ENCODE data around the gene DNASE2B. TPM values are rescaled to one million over a fixed set of nuclear protein-coding genes. Genes with fewer than 3 reads are reported as not detected.

The DNASE2B gene
- total and polyA plus RNA-seq, 8 donors: 0.15 to 0.59 (median 0.16) TPM; not detected in 4

DNA sequence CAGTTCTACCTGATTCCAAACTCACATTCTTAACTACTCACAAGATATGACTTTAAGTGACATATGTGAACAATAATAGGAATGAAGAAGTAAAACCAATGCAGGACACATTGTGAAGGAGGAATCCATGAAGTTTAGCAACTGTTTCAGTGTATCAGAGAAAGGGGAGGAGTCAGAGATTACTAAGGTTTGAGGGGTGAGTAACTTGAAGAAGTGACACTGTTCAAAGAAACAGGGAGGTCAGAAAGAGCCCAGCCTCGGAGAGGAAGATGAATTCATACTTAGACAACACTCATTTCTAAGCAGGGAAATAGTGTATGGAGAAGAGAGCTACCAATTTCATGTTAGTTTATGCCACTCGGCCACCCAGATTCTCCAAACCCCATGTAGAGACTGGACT lies 52.6 kb downstream of the DNASE2B start:
- no peak overlapping the region for H3K4me3 ChIP-seq
- no peaks in the 10 kb centered on the region for H3K27me3 ChIP-seq
- no peak for FAIRE-seq
- intact Hi-C loops (cut with DNase I): loop anchor here in 1 of 3 donors (10.0 kb wide), 1 partner anchor 314 kb away; no protein-coding TSS in a partner anchor
- DNase-seq: no peak
- no peaks in the 10 kb centered on the region for H3K4me1 ChIP-seq
- H3K27ac ChIP-seq: no peak overlapping the region
- no peak for ATAC-seq
- H3K36me3 ChIP-seq: no peaks in the 10 kb centered on the region
- TF ChIP-seq, protein P1, sequence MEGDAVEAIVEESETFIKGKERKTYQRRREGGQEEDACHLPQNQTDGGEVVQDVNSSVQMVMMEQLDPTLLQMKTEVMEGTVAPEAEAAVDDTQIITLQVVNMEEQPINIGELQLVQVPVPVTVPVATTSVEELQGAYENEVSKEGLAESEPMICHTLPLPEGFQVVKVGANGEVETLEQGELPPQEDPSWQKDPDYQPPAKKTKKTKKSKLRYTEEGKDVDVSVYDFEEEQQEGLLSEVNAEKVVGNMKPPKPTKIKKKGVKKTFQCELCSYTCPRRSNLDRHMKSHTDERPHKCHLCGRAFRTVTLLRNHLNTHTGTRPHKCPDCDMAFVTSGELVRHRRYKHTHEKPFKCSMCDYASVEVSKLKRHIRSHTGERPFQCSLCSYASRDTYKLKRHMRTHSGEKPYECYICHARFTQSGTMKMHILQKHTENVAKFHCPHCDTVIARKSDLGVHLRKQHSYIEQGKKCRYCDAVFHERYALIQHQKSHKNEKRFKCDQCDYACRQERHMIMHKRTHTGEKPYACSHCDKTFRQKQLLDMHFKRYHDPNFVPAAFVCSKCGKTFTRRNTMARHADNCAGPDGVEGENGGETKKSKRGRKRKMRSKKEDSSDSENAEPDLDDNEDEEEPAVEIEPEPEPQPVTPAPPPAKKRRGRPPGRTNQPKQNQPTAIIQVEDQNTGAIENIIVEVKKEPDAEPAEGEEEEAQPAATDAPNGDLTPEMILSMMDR (IDR thresholded peaks at IDR 0.05): no peak
- WGBS, 2 donors: 69 to 81% methylated on average over 2 of the region's 2 CpGs
- H3K9me3 ChIP-seq: no peaks in the 10 kb centered on the region

DNA sequence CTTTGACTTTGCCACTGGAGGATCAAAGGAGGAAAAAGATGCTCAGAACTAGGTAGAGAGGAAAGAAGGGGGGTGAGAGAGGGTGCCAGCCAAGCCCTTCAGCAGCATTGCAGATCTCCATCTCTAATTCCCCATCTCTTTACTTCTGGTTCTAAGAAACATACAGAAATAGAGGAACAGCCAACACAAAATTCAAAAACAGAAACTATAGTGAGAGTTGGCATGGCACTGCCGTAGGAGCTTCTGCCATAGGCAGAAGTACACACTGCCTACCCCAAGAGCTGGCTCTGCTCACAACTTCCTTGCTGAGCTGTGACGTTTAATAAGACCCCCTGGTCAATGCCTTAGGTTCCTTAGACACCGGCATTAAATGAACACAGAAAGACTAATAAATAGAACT lies 54.2 kb downstream of the DNASE2B start:
- H3K36me3 ChIP-seq: no peaks in the 10 kb centered on the region
- intact Hi-C loops (cut with DNase I): loop anchor here in 1 of 3 donors (10.0 kb wide), 1 partner anchor 312 kb away; no protein-coding TSS in a partner anchor
- no peaks in the 10 kb centered on the region for H3K9me3 ChIP-seq
- no peaks in the 10 kb centered on the region for H3K4me1 ChIP-seq
- no peak overlapping the region for H3K27ac ChIP-seq
- DNase-seq (no peak), FAIRE-seq (no peak), ATAC-seq (no peak)
- TF ChIP-seq, protein P1 (IDR thresholded peaks at IDR 0.05): no peak
- no peaks in the 10 kb centered on the region for H3K27me3 ChIP-seq
- H3K4me3 ChIP-seq: no peak overlapping the region
- WGBS, 2 donors: 63 to 64% methylated on average over 3 of the region's 3 CpGs

DNA sequence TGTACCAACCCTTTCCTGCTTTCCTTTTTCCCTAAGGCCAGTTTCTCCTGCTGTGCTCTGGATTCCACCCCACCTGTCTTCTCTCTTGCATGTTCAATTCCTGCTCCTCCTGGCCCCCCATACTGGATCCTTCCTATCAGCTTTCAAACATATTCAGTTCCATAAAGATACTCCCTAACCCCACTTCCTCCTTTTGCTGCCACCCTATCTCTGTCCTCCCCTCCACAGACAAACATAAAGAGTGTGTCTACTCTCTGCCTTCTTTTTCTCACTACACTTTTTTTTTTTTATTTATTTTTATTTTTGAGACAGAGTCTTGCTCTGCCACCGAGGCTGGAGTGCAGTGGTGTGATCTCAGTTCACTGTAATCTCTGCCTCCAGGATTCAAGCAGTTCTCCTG lies 63.8 kb downstream of the DNASE2B start:
- DNase-seq (no peak), FAIRE-seq (no peak), ATAC-seq (no peak)
- no peaks in the 10 kb centered on the region for H3K4me1 ChIP-seq
- H3K36me3 ChIP-seq: no peaks in the 10 kb centered on the region
- no peaks in the 10 kb centered on the region for H3K9me3 ChIP-seq
- H3K27ac ChIP-seq: no peak overlapping the region
- intact Hi-C loops (cut with DNase I): no loop called here
- 67 to 71% methylated on average over 1 of the region's 1 CpG for WGBS, 2 donors
- H3K27me3 ChIP-seq: no peaks in the 10 kb centered on the region
- TF ChIP-seq, protein P1 (IDR thresholded peaks at IDR 0.05): no peak
- H3K4me3 ChIP-seq: no peak overlapping the region

Other genes with a start within 250 kb of the DNASE2B start
- gene SAMD13, start 96.8 kb upstream of the DNASE2B start, total RNA-seq: 1 to 10 TPM in 1 of 6 donors, under 1 TPM in 5; 0.57 to 2.6 (median 0.66) TPM
- 1 to 10 TPM in 1 of 2 donors, under 1 TPM in 1; 0.65 to 1.3 TPM for gene SAMD13, start 96.8 kb upstream of the DNASE2B start, polyA plus RNA-seq
- gene RPF1, start 80.8 kb downstream of the DNASE2B start, total RNA-seq: 10 to 100 TPM in 4 of 6 donors, 1 to 10 TPM in 2; 7.2 to 14.1 (median 10.9) TPM
- 10 to 100 TPM; 10.1 to 23.3 TPM for gene RPF1, start 80.8 kb downstream of the DNASE2B start, polyA plus RNA-seq
- 1 to 10 TPM in 2 of 6 donors, under 1 TPM in 4; 0.16 to 1.4 (median 0.68) TPM for gene SPATA1, start 107.9 kb downstream of the DNASE2B start, total RNA-seq
- 1 to 10 TPM; 1.1 to 1.2 TPM for gene SPATA1, start 107.9 kb downstream of the DNASE2B start, polyA plus RNA-seq
- 10 to 100 TPM; 19.8 to 47.2 (median 32.0) TPM for gene GNG5, start 108.1 kb downstream of the DNASE2B start, total RNA-seq
- 10 to 100 TPM; 54.5 to 80.8 TPM for gene GNG5, start 108.1 kb downstream of the DNASE2B start, polyA plus RNA-seq
- gene CTBS, start 176.0 kb downstream of the DNASE2B start, total RNA-seq: 10 to 100 TPM in 5 of 6 donors, 1 to 10 TPM in 1; 8.0 to 15.1 (median 12.8) TPM
- gene CTBS, start 176.0 kb downstream of the DNASE2B start, polyA plus RNA-seq: 10 to 100 TPM in 1 of 2 donors, 1 to 10 TPM in 1; 3.9 to 14.6 TPM

Data from pancreas (tissue), 10 donors.